Mucosa of descending colon (tissue), 3 donors: ENCODE measurements around the gene IKZF3. TPM values are rescaled to one million over a fixed set of nuclear protein-coding genes. Genes with fewer than 3 reads are reported as not detected.

ENCODE experiments used
- ATAC-seq: fragments of 200-7000 bp; cut with Tn5 transposase; one replicate; pipeline ENCODE4 v1.9.1; 2020; ENCODE audit warnings: mild to moderate bottlenecking, moderate library complexity
- DNase-seq, 3 donors: peaks; one replicate each; pipeline ENCODE4 v3.0.0-alpha.2; 2020
- H3K36me3 ChIP-seq: fragments of 200-600 bp; one replicate; pipeline ENCODE4 v1.8.0; 2021; ENCODE audit warnings: low read depth, mild to moderate bottlenecking
- H3K4me1 ChIP-seq: fragments of 200-600 bp; one replicate; pipeline ENCODE4 v1.8.0; 2021; ENCODE audit warnings: low read depth, mild to moderate bottlenecking
- H3K4me3 ChIP-seq: fragments of 200-600 bp; one replicate; pipeline ENCODE4 v1.8.0; 2021; ENCODE audit warnings: mild to moderate bottlenecking
- H3K9me3 ChIP-seq: fragments of 200-600 bp; one replicate; pipeline ENCODE4 v1.8.0; 2021; ENCODE audit warnings: mild to moderate bottlenecking
- CTCF ChIP-seq: fragments of 200-600 bp; IDR thresholded peaks from one replicate; pipeline ENCODE4 v1.8.0; 2022; ENCODE audit warnings: antibody characterized with exemption, mild to moderate bottlenecking
- intact Hi-C, 2 donors: fragments of 100-400 bp; cut with DNase I in 1 of 2; cut with micrococcal nuclease in 1 of 2; formaldehyde crosslinking; loops; one replicate each; pipeline versions ENCODE4 v1.11.0 to v1.11.1; 2022; cut with DNase I, micrococcal nuclease
- total RNA-seq, 3 donors: library from RNA; stranded (reverse); fragmentation: NEBNext Ultra II Directional in 2 of 3; extraction: Animal tissue kit (Norgen Biotek cat#: 25700) in 2 of 3; gene quantifications; one replicate each; pipeline versions ENCODE4 v1.2.1 to v1.2.4, GENCODE V29; 2021 to 2023
- donor health status: DM: no; HTN: no; CAD: no; lungs with moderate emphysema.
- donor health status: DM: no; HTN: no; CAD: no.
- donor health status: DM: no; HTN: yes; CAD: no.

IKZF3 gene
- total RNA-seq, 3 donors from 2014 or later: 3.5 to 5.3 (median 4.6) TPM

GRCh38 chr17:39810939-39811728, 53.0 kb downstream of the IKZF3 start:
- TF ChIP-seq CTCF: no peak
- intact Hi-C loops: no loop called here
- Histone ChIP-seq H3K36me3 (no peaks in the 10 kb centered on the region), H3K4me3 (no peak overlapping the region), H3K9me3 (no peaks in the 10 kb centered on the region), H3K4me1 (no peaks in the 10 kb centered on the region)
- DNase-seq: no peak
- ATAC-seq: no peak

GRCh38 chr17:39809221-39809620, 54.9 kb downstream of the IKZF3 start:
- ATAC-seq: no peak
- H3K36me3 ChIP-seq: no peaks in the 10 kb centered on the region
- intact Hi-C loops: no loop called here
- no peak for TF ChIP-seq CTCF
- H3K4me3 ChIP-seq: no peak overlapping the region
- H3K9me3 ChIP-seq: no peaks in the 10 kb centered on the region
- H3K4me1 ChIP-seq: no peaks in the 10 kb centered on the region
- DNase-seq: no peak

GRCh38 chr17:39808409-39808997, 55.6 kb downstream of the IKZF3 start:
- ATAC-seq (no peak), DNase-seq (no peak)
- Histone ChIP-seq H3K9me3 (no peaks in the 10 kb centered on the region), H3K4me3 (no peak overlapping the region), H3K4me1 (no peaks in the 10 kb centered on the region), H3K36me3 (no peaks in the 10 kb centered on the region)
- TF ChIP-seq CTCF: no peak
- intact Hi-C loops: no loop called here

GRCh38 chr17:39804839-39805238, 59.3 kb downstream of the IKZF3 start:
- TF ChIP-seq CTCF: no peak
- Histone ChIP-seq H3K4me1 (no peaks in the 10 kb centered on the region), H3K9me3 (no peaks in the 10 kb centered on the region), H3K4me3 (no peak overlapping the region), H3K36me3 (no peaks in the 10 kb centered on the region)
- no peak for DNase-seq
- intact Hi-C loops: no loop called here
- ATAC-seq: no peak

GRCh38 chr17:39801055-39801454, 63.1 kb downstream of the IKZF3 start:
- intact Hi-C loops: no loop called here
- TF ChIP-seq CTCF: no peak
- no peak overlapping the region for H3K4me3 ChIP-seq
- DNase-seq (no peak), ATAC-seq (no peak)
- no peaks in the 10 kb centered on the region for H3K36me3 ChIP-seq
- H3K9me3 ChIP-seq: no peaks in the 10 kb centered on the region
- no peaks in the 10 kb centered on the region for H3K4me1 ChIP-seq
